ENCODE data around the gene EWSR1.
A peak's percentile ranks its signal among the peaks of the same experiment; 100 is the strongest.

Gene EWSR1

DNA sequence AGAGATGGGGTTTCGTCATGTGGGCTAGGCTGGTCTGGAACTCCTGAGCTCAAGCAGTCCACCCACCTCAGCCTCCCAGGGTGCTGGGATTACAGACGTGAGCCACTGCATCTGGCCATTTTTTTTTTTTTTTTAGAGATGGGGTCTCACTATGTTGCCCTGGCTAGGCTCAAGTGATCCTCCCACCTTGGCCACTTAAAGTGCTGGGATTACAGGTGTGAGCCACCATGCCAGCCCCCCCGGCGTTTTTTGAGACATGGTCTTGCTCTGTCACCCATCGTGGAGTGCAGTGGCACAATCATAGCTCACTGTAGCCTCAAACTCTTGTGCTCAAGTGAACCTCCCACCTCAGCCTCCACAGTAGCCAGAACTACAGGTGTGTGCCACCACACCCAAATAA is 16.8 kb upstream of the EWSR1 start:
- DNase-seq (ENCODE audit: low read depth), result no peak

DNA sequence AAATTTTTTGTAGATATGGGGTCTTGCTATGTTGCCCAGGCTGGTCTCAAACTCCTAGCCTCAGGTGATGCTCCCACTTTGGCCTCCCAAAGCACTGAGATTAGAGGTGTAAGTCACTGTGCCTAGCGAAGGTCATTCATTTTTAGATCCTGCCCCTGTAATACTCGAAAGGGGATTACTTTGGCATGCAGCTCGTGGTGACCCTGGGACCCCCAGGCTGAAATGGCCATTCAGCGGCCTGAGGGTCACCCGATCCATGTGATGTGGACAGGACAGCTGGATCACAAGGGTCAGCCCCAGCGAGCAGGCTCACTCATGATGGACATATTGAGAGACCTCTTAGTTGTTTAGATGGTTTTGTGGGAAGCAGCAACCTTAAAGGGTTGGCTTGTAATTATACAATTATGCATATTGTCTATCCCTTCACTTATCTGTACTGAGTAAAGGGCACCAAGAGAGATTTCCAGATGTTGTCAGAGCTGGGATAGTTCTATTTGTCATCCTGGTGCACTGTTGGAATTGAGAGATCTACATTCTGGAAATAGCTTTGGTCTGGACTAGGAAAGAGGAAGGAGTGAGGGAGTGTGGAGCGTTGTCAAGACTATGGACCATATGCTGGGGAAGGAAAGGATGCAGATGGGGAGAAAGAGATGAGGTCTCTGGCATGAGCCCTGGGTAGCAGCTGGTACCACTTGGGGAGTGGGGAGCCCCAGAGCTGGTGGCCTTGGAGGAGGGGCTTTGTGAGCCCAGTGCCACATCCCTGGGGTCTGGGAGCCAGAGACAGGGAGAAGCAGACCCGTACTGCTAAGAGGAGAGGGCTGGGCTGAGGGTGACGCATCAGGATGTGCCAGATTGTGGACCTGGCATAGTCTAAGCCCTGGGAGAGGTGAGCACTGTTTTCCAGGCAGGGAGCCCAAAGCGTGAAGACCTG is 15.8 kb upstream of the EWSR1 start:
- no peak for DNase-seq (ENCODE audit: low read depth)

DNA sequence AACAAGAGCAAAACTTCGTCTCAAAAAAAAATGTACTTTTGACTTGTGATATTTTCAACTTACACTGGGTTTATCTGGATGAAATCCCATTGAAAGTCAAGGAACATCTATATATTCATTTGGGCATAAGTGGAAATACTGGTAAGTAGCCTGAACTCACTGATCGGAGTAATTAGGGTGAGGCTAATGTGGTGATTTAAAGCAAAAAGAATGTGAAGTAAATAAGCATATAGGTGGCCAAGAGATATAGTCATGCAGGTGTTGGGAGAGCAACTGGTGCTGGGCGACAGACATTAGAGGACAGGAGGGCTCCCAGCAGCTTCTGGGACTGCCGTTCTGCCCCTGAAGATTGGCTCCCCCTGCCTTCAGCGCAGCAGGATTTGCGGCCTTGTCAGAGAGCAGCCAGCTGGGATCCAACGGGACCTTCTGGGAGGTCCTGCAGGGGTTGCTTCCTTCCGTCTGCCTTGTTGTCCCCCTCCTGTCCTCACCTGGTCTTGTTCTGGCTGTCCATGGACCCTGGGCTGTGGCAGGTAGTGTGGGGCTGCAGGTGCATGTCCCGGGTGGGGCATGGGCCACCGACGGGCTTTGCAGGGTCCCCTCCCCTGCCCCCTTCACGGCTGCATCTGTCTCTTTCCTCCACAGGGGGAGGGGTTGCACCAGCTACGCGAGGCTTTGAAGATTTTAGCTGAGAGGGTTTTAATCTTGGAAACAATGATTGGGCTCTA is 14.3 kb upstream of the EWSR1 start:
- DNase-seq (ENCODE audit: low read depth), result no peak

DNA sequence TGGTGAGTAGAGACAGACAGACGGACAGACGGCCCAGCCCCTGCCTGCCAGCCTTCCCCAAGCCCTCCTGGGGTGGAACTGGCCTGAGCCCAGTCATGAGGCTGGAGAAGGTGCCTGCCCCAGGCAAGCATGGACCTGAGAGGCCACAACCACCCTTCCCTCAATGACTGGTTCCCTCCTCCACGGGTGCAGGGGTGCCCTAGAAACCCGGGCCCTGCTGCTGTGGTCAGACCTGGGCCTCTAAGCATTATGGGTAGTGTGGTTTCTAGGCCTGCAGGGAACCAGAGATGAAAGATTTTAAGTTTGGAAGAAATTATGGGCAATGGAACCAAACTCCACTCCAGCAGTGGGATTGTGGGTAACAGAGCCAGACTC is 13.8 kb upstream of the EWSR1 start:
- no peak for DNase-seq (ENCODE audit: low read depth)

DNA sequence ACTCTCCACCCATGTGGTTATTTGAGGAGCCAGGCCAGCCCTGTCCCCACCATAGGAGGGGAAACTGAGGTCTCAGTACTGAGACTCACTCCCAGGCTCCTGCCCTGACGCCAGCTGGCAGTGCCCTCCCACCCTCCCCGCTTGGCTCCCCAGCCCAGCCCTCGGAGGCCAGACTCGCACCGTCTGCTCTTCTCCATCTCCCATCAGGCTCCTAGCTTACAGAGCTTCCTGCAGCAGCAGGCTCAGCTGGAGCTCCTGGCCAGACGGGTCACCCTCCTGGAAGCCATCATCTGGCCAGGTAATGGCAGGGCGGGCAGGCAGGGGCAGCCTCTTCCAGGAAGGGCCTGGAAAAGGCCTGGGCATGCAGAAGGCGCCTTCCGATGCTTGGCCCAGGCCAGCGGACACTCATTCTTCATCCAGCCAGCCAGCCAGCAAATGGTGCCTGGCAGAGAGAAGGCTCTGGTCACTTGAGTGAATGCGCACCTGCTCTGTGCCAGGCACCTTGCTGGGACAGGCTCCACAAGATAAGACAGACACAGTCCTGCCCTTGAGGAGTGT is 12.9 kb upstream of the EWSR1 start:
- DNase-seq (ENCODE audit: low read depth), result no peak

DNA sequence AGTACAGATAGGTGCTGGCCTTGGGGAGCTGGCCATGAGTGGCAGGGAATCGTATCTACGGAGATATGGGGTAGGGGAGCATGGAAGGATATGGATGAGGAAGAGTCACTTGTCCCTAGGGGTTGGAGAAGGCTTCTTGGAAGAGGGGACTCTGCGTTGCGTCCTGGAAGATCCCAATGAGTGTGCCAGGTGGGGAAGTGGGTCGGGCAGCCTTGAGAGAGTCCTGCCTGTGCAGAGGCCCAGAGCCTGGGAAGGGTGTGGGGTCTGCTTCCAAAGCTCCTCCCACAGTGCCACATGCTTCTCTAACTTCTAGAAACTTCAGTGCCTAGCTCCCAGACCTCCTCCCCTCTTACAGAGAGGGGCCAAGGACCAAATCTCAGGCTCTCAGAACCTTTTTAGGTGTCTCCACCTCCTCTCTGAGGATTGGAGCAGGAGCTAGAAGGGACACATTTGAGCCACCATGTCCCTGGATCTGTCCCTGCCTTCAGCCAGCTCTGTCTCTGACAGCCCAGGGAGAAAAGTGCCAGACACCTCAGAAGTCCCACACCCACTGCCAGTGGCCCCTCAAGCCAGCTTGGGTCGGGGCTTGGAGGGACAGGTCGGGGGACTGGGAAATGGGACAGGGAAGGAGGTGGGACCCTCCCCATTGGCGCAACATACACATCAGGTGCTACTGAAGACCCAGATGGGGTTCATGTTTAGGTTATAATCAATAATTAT is 11.3 kb upstream of the EWSR1 start:
- no peak for DNase-seq (ENCODE audit: low read depth)

DNA sequence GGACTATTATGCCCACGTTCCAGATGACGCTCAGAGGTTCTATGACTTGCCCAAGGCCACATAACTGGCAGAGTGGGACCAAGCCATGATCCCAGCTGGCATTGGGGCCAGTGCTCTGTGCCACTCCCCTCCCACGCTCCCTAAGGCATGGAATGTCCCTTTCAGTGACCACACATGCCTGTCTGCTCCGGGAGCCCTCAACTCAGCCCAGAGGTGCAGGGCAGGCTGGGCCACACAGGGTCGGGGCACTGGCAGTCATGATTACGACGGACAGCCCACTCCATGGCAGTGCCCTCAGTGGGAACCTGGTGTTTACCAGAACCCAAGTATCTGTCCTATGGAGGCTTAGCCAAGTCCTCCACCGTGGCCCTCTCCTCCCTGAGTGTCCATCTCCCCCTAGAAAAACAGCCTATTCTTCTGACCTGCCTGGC is 10.3 kb upstream of the EWSR1 start:
- no peak for DNase-seq (ENCODE audit: low read depth)

DNA sequence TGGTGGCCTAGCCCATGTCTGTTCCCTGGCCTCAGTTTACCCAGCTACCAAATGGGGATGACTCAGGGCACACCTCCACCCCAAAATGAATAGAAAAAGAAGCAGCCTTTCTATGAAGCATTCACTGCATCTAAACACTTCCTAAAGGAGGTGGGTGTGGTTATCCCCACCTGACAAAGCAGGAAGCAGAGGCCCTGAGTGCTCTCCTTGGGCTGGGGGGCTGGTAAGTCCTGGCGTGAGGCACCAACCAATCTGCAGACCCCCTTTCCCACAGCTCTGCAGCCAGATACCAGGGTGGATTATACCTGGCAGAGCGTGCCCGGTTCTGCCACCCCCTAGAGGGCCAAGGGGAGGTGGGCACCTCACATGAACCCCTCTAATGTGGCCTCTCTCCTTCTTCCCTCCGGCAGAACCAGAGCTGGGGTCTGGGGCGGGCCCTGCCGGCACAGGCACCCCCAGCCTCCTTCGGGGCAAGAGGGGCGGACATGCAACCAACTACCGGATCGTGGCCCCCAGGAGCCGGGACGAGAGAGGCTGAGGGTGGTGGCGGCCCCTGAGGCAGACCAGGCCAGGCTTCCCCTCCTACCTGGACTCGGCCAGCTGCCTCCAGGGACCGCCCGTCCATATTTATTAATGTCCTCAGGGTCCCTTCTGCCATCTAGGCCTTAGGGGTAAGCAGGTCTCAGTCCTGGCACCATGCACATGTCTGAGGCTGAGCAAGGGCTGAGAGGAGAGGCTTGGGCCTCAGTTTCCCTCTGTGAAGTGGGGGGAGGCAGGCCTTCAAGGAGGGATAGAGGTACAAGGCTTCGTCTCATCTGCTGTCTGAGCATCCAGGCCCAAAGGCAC is 9.4 kb upstream of the EWSR1 start:
- no peak for DNase-seq (ENCODE audit: low read depth)

DNA sequence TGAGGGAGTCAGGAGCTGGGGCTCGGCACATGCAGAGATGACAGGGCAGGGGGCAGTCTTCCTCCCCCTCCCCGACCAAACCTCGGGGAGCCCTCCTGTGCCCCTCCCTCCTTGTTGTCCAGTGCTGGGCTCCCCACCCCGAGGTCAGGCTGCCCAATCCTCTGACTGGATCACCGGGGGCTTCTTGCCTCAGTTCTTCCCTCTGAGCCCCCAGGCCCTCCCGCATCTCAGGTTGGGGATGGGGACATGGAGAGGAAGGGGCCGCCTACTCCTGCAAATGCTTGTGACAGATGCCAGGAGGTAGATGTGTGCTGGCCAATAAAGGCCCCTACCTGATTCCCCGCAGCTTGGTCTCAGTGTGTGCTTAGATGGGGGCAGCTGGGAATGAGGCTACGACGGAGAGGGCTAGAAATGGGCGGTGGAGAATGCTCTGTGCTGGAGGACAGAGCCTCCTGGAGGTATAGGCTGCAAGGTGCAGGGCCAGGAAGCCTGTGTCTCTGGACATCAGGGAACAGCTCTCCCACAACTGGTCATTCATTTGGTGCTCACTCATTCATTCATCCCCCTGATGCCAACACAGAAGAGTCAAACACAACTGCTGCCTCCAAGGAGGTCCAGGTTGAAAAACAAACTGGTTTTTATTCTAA is 8.7 kb upstream of the EWSR1 start:
- DNase-seq (ENCODE audit: low read depth), result peak; percentile 39

DNA sequence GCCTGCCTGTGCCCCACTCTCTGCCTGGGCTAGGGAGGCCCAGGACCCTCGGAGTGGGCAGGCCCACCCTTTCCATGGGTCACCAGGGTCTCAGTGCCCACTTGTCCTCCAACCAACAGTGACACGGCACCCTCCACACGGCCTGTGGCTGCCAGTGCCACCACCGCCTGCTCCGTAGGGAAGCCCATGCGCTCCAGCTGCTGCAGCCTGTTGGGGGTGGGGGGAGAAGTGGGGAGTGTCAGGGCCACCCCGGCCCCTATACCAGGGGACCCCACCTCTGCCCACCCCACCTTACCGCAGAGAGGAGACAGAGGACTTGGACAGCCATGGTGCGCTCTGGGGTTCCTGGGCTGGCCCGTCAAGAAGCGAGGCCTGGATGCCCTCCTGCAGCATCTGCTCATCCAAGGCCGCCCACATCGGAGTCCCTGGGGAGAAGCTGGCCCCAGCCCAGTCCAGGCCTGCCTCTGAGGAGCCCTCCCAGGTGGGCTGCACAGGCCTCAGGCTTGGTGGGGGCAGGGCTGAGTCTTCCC is 8.0 kb upstream of the EWSR1 start:
- DNase-seq (ENCODE audit: low read depth), result no peak

DNA sequence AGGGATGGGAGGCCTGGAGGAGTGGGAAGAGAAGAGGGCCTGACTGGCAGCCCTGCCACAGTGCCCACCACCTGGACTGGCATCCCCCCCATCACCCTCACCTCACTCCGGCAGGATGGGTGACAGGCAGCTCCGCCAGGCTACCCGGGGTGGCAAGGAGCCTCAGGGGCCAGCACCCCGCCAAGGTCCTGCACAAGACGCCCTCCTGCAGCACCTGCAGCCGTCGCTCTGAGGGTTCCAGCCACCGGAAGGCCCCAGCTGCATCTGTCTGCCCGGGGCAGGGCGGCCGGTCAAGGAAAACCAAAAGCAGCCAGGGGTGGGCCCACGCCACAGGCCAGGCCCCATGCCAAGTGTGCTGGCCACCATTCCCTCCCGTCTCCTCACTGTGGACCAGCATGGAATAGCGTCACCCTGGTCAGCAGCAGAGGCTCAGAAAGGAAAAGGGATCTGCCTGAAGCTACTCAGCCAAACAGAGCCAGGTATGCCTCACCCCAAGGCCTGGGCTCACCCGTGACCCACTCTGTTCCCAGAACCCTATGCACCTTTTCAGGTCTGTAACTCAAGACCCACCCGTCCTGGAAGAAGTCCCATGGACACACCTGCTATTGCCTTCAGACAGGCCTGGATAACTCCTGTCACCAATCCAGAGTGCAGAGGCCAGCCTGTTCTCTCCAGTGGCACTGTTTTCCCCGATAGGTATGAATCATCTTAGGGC is 7.3 kb upstream of the EWSR1 start:
- DNase-seq (ENCODE audit: low read depth), result no peak

DNA sequence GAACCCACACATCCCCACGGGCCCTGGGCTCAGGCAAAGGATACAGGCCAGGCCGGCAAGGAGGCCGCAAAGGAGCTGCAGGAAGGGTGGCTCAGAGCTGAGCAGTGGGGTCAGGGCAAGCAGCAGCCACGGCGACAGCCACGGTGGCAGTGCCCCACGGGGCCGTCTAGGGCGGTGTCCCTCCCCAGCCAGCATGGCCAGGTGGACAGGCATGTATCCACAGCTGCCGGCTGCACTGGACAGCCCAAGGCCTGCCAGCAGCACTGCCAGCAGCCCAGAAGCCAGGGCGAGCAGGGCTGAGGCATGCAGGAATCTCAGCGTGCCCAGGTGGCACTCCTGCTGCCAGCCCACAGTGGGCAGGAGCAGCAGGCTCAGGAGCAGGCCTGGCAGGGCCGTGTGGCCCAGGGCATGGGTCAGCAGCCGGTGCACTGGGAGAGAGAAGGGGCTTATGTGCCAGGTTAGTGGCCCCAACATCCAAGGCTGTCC is 4.2 kb upstream of the EWSR1 start:
- no peak for DNase-seq (ENCODE audit: low read depth)

DNA sequence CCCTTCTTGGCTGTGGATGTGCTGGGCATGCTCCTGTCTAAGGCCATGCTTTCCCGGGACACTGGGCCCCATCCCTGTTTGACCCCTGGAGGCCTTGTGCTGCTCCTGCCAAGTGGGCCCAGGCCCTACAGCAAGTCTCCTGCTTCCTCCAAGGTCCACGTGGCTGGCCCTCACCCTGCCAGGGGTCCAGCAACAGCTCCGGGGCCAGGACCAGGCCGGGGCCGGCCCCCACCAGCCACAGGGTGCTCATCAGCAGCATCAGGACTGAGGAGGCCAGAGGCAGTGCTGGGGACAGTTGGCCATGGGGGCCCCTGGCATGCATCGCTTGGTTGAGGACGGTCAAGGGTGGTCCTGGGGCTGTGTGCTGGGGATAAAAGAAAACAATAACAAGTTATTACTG is 2.8 kb upstream of the EWSR1 start:
- no peak for DNase-seq (ENCODE audit: low read depth)

DNA sequence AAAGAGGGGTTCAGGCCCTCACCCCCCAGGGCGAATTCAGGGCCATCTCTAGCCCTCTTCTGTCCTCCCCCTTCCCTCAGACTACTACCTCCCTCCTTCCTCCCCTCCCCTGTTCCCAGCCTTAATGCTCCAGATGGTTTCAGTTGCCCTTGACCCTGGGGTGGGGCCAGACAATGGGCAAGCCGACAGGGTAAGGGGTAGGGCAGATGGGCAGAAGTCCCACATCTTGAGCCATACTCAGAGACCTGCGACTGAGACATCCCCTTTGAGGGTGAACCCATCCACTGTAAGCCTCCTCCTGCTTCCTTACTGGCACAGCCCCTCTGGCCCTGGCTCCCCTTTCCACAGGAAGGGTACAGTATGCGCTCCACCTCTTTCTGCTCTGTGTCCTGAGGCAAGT is 2.1 kb upstream of the EWSR1 start:
- DNase-seq (ENCODE audit: low read depth), result no peak

DNA sequence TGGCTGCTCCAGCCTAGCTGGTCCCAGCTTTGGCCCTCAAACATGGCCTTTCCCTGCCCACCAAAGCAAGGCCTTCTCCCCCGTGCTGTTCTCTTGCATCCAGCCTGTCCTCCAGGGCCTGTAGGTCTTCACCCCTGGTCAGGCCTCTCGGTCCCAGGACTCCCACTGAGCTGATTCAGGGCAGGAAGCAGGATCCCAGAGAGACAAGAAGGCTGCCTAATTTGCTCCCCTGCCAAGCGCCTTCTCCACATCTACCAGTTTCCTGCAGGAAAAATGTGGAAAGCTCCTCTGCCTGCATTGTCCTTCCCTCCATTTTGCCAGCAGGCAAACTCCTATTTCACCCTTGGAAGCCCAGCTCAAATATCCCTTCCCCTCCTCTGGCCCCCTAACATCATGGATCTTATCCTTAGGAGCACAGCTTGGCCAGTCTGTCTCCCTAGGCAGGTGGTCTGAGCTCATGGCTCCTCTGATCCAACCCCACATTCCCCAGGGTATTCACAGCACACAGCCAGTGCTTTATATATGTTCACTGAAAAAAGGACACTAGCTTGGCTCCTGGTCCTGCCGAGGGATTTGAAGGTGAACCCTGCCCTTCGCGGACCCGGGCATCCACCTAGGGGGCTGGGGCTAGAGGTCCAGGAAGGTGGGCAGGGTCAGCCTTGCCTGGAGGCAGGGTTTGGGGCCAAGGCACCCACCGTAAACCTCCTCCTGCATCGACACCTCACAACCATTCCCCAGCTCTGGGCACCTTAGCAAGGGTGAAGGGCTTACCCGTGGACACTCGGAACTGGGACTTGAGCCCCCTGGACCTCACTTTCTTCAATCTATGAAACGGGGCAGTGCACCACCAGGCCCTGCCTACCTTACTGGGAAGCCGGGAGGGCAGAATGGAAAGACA is 1.3 kb upstream of the EWSR1 start:
- peak; percentile 35 for DNase-seq (ENCODE audit: low read depth)

DNA sequence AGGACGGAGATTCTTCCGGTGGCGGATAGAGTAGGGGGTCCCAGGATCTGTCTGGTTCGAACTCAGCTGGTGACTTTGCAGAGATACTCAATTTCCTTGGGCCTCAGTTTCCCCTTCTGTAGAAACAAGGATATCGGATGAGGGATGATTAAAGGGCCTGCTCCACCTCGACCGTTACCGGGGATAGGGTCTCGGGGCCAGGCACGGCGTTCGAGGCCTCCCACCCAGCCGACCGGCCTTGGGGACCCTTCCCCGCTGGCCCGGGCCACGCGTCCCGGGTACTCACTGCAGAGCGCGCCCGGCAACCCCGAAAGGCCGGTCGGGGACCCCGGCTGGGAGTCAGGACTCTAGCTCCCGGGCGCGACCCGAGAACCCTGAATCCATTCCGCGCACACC is 608 bp upstream of the EWSR1 start:
- no peak for DNase-seq (ENCODE audit: low read depth)

DNA sequence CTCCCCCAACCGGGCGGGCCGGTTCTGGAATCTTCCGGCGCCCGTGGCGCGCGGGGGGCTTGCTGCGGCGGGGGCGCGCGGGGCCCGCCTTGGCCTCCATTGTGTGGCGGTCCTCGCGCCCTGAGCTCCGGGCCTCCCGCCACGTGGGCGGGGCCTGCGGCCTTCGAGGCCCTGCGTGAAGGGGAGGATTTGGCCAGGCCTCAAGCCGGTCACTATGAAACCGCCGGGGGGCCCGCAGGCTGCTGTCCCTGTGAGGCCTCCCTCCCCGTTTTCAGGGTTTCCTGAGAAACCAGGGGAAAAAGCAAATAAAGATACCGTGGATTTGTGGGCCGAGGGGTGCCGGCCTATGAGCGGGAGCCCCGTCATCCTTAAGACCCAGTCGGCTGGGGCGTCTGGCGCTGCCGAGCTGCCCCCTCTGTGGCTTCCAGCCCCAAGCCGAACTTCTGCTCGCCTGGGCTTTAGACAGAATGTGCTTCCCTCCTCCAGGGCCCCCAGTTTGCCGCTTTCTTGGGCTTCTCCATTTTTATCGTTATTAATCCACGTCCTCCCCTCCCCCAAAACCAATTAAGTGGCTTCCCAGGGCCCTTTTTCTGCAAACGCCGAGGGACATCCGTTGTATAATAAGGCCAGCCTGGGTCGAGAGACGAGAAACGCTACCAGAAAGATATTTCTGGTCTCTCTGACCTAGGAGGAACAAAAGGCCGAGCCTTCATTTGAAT is 602 bp downstream of the EWSR1 start:
- peak; percentile 78 for DNase-seq (ENCODE audit: low read depth)

DNA sequence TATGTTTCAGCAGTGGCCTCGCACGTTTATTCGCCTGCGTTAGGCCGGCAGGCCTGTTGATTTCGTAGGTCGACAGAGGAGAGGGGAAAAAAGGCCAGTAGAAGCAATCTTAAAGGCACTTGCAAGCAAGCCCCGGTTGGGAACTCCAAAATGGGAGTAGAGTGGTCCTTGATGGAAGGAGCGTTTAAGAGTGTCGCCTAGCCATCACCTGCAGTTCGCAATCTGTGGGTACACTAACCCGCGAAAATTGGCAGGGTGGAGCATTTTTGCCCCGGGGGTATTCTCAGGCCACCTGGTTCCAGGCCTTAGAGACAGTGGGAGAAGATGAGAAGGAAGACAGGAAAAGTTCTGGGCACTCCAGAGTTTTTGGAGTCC is 1.1 kb downstream of the EWSR1 start:
- DNase-seq (ENCODE audit: low read depth), result no peak

Measured in ELR (cell line).